GM12892 (cell line): ENCODE measurements around the gene PPP5C.

Experiments
- POLR2A ChIP-seq: IDR thresholded peaks from 2 replicates; pipeline ENCODE4 v1.6.1; 2011; ENCODE audit warnings: low read depth, low read length, control low read depth
- POLR2AphosphoS5 ChIP-seq: IDR thresholded peaks from 2 replicates; pipeline ENCODE4 v1.6.1; 2011; ENCODE audit warnings: low read depth, low read length, control low read depth
- TAF1 ChIP-seq: IDR thresholded peaks from 2 replicates; pipeline ENCODE4 v1.6.1; 2011; ENCODE audit warnings: low read depth, mild to moderate bottlenecking, control low read depth, low read length, borderline replicate concordance

DNA sequence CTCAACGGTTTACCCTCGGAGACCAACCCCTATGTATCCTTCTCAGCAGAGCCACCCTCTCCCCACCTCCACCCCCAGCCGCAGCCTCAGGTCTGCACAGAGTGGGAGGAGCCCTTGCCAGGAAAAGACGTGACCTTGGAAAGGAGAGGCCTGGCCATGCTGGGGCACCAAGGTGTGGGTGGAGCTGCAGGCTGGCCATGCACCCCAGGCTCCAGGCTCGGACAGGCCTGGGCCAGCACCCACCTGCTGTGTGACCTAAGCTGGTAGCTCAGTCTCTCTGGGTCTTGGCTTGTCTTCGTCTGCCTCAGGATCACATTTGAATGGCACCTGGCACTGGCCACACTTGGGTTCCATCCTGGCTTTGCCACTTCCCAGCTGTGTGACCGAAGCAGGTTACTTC lies 37.0 kb downstream of the PPP5C start:
- no peak for TF ChIP-seq POLR2A
- no peak for TF ChIP-seq POLR2AphosphoS5
- TF ChIP-seq TAF1, result no peak
